ENCODE data around the gene GCNT2.
"Not testable (repeated sequence)": the region's sequence is repeated elsewhere in the genome, so short reads cannot be mapped to it uniquely, and the experiment has no call there.

The GCNT2 gene

DNA sequence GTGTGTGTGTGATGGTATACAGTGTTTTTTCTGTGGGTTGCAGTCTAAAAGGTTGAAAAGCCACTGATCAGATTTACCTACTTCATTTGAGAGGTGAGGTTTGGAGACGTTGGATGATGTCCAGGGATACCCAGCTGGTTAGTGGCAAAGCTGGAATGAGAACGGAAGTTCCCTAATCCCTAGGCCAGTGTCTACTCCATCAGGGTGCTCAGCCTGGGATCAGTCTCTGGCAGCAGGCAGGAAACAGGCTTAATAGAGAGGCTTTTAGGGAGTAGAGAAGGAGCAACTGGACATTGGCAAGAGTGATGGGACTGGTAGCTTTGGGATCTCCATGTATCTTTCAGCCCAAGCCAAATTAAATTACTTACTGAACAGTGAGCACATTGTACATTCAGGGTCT, 92.6 kb downstream of the GCNT2 start:
- DNase-seq: no peak

DNA sequence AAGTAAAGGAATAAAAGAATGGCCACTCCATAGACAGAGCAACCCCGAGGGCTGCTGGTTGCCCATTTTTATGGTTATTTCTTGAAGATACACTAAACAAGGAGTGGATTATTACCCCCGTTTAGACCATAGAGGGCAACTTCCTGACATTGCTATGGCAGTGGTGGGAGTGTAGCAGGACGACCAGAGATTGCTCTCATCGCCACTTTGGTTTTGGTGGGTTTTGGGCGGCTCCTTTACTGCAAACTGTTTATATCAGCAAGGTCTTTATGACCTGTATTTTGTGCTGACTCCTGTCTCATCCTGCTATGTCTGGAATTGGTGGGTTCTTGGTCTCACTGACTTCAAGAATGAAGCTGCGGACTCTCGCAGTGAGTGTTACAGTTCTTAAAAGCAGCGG, 94.5 kb downstream of the GCNT2 start:
- DNase-seq: no peak

DNA sequence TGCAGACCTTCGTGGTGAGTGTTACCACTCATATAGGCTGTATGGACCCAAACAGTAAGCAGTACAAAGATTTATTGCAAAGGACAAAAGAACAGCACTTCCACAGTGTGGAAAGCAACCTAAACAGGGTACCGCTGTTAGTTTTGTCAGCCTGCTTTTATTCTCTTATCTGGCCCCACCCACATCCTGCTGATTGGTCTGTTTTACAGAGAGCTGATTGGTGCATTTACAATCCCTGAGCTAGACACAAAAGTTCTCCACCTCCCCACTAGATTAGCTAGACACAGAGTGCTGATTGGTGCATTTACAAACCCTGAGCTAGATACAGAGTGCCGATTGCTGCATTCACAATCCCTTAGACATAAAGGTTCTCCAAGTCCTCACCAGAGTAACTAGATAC, 95.1 kb downstream of the GCNT2 start:
- not testable (repeated sequence) for DNase-seq

DNA sequence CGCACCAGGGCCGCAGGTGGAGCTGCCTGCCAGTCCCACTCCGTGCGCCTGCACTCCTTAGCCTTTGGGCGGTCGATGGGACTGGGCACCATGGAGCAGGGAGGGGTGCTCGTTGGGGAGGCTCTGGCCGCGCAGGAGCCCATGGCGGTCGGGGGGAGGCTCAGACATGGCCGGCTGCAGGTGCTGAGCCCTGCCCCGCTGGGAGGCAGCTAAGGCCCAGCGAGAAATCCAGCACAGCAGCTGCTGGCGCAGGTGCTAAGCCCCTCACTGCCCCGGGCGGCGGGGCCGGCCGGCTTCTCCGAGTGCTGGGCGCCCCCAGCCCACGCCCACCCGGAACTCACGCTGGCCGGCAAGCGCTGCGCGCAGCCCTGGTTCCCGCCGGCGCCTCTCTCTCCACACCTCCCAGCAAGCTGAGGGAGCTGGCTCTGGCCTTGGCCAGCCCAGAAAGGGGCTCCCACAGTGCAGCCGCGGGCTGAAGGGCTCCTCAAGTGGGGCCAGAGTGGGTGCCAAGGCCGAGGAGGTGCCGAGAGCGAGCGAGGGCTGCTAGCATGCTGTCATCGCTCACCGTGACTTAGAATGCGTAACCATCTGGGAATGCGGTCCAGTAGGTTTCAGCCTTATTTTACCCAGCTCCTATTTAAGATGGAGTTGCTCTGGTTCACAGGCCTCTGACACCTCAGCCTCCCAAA, 96.0 kb downstream of the GCNT2 start:
- no peak for DNase-seq

DNA sequence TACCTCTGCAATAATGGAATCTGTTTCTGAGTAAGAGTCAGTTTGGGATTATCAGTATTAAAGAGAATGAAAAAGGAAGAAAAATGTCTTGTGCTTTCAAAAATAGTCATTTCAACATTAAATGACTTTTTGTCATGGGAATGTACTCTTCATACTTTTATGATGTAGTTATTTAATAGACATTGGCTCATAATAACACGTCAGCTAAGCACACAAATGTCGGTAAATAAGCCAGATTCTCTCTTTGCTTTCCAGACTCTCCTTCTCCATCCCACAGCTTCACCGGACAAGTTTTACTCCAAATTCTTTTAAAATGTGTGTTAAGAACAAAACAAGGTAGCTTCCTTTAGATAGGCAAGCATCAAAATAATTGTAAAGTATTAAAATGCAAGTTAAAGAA, 97.3 kb downstream of the GCNT2 start:
- no peak for DNase-seq

DNA sequence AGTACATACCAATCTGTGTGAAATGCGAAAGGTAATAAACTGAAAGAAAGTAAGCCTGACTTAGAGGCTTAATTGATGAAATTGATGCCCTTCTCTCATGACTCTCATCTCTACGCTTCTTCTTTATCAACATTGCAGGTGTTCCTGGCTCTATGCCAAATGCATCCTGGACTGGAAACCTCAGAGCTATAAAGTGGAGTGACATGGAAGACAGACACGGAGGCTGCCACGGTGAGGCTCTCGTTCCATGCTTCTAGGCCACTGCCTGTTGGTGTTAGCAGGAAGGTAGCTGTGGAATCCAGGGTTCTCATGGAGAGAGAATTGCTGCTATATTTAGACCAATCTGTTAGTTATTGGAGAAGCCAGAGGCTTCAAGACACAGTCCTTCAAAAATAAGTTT, 100.1 kb downstream of the GCNT2 start:
- no peak for DNase-seq

DNA sequence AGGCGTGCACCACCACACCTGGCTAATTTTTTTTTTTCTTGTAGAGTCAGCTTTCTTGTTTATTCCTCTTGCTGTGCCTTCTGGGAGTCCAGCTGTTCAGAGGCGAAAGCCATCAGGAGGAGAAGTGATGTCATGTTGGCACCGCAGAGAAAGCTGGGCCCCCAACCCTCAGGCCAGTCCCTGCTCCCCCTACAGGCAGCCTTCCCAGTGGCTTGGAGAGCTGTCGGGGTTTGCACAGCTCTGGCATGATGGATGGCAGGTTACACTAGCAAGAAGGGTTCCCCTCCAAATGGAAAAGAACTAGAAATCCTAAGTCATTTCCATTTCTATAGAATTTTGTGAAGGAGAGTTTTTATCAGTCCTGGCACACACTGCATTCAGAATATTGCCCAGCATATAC, 100.7 kb downstream of the GCNT2 start:
- no peak for DNase-seq

DNA sequence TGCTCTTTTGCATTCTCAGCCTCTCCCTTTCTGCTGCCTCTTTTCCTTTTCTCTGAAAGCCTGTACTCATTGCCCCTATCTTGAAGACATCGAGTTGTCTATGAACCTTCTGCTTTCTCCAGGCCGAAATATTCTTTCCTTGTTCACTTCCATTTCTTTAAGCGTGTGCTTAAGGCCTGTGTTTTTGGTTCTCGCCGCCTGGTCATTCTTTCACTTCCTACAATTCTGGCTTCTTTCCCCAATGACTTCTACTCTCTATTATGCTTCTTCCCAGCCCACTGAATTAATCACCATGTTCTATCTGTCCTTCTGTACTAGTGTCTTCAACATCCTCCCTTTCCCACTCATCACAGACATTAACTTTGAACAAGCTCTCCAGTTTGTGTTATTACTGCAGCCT, 103.7 kb downstream of the GCNT2 start:
- no peak for DNase-seq

DNA sequence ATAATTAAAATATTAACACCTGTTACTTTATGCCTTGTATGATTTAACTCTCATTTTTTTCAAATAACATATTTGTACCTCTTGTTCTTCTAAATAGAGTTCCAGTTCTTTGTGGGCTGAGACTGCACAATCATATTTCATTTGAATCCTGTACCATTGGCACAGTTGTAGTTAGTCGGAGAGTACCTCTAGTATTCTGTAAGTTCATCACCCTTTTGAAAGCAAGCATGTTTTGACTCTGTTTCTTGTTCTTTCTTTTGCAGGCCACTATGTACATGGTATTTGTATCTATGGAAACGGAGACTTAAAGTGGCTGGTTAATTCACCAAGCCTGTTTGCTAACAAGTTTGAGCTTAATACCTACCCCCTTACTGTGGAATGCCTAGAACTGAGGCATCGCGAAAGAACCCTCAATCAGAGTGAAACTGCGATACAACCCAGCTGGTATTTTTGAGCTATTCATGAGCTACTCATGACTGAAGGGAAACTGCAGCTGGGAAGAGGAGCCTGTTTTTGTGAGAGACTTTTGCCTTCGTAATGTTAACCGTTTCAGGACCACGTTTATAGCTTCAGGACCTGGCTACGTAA, 105.1 kb downstream of the GCNT2 start:
- no peak for DNase-seq

DNA sequence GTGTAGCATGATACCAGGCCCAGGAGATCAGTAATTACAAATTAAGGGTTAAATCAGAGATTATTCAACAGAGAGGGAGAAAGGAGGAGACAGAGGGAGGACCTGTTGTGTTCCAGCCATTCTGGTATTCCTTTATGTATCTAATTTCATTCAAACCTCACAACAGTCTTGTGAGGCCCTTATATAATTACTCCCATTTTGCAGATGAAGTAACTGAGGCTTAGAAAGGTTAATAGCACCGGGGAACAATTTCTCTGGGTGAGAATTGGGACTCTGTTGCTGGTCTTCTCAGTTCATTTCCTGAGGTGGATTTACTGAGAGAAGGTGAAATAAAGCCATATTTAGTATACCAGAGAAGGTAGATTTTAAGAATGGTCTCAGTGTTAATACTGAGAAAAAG, 106.6 kb downstream of the GCNT2 start:
- DNase-seq: no peak

DNA sequence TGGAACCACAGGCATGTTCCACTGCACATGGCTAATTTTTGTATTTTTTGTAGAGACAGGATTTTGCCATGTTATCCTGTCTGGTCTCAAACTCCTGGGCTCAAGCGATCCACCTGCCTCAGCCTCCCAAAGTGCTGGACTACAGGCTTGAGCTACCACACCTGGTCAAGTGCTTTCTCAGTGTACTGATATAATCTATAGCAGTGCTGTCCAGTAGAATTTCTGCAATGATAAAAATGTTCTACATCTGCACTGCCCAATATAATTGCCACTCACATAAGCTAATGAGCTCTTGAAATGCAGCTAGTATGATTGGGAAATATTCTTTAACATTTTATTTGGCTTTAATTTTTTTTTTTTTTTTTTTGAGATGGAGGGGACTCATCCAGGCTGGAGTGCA, 109.0 kb downstream of the GCNT2 start:
- DNase-seq: no peak

DNA sequence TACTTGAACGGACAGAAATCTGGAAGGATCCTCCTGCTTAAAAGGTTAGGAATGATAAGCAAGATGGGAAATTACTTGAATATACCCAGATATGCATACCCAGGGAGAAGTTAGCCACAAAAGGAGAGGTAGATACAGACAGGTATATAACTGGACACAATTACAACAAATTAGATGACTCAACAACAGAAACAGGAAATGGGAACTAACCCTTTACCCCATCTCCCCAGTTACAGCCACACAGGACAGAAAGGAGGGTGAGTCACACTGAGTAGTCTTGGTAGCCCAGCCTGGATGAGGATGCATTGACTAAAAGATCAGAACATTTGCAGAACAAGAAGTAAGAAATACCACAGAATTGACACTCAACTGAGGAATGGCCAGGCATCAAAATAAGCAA, 112.1 kb downstream of the GCNT2 start:
- peak; percentile 1 to 55 for DNase-seq

DNA sequence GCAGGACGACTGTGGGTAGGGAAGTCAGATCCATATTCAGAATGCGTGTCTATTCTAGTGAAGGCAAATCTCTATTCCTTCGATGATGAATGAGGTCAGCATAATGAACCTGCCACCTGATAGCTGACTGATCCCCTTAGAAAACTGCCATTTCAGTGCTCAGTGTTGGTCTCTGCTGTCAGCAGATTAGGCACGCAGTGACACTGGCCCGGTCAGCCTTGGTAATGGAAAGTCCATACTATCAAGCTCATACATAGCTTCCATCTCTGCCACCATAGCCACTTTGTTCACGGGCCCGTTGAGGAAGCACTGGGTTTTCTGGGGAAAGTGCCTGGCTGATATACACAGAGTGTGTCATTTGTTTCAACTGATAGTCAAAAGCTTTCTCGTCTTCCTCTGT, 119.3 kb downstream of the GCNT2 start:
- no peak for DNase-seq

DNA sequence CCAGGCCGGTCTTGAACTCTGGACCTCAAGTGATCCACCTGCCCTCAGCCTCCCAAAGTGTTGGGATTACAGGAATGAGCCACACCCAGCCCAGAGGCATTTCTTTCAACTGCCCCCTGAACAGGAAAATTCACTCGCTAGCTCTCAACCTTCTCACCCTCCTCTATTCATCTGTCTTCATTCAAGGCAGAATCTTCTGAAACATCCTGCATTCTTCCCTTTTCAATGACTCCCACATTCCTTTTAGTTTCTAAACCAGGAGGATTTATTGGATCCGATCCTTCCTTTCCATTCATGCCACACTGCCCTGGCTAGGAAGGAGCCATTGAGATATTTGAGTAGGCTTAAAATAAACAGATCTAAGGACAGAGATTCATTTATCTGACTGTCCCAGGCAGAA, 120.4 kb downstream of the GCNT2 start:
- DNase-seq: no peak

DNA sequence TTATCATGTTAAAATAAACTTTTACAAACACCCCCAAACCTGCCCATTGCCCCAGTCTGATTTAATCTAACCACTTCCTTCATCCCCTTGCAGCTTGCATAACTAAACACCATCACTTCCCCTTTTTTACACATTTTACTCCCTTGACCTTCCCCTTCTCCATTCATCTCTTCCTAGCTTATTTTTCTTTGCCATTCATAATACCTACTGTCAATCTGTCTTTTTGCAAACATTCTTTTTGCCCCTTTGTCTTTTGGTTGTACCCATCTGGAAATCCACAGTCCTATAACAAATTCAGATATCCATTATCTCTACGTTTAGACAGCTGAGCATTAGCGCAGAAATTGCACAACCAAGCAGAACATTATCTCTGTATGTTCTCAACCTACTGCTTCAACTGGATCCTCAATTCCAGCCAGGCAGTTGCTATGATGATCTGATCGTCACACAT, 122.1 kb downstream of the GCNT2 start:
- DNase-seq: no peak

DNA sequence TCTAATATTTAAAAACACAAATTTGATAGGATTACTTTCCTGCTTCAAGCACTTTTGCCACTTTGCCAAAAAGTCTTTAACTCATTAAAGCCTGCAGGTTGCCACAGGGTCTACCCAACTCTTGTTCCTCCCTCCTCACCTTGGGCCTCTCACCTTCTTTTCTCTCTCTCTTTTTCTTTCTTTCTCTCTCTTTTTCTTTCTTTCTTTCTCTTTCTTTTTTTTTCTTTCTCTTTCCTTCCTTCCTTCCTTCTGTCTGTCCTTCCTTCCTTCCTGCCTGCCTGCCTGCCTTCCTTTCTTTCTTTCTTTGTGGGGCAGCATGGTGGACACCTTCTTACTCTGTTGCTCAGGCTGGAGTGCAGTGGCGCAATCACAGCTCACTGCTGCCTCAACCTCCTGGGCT, 123.1 kb downstream of the GCNT2 start:
- DNase-seq: no peak

DNA sequence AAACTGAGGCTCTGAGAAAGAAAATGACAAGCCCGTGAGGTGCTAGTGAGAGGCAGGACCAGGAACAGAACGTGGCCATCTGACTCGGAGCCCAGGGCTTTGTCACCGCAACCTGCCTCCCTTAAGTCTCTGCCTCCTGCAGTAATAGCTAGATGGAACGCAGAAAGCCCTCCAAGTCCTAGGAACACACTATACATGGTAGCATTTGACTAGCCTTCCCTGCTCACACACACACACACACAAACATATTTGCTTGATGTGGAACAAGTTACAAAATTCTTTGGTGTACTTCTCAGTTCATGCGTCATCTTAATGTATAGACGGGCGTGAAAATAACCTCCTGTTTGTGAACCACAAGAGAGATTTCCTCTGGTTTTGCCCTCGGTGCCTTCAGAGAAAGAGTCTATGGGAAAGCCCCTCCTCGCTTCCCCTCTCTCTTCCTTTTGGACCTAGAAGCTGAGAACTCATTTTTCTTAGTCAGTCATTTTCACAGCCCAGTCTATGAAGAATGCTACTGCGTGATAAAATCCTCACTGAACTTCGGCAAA, 134.4 kb downstream of the GCNT2 start:
- peak; percentile 16 to 27 for DNase-seq

DNA sequence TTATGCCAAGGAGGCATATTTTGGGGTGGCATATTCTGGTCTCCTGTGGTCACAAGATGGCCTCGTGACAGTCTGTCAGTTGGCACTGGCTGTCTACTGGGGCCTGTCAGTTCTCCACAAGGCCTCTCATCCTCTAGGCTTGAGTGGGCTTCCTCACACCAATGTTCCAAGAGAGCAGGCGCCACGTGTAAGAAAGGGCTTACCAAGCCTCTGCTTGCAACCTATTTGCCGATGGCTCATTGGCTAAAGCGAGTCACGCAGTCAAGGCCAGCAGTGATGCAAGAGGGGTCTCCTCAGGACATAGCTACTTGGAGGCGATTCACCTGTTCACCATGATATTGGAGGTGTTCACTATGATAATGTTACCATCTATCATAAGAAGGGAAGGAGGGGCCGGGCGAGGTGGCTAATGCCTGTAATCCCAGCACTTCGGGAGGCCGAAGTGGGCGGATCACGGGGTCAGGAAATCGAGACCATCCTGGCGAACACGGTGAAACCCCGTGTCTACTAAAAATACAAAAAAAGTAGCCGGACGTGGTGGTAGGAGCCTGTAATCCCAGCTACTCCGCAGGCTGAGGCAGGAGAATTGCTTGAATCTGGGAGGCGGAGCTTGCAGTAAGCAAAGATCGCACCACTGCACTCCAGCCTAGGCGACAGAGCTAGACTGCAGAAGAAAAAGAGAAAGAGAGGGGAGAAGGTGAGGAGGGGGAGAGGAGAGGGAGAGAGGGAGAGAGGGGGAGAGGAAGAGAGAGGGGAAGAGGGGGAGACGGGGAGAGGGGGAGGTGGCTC, 138.0 kb downstream of the GCNT2 start:
- DNase-seq: no peak

DNA sequence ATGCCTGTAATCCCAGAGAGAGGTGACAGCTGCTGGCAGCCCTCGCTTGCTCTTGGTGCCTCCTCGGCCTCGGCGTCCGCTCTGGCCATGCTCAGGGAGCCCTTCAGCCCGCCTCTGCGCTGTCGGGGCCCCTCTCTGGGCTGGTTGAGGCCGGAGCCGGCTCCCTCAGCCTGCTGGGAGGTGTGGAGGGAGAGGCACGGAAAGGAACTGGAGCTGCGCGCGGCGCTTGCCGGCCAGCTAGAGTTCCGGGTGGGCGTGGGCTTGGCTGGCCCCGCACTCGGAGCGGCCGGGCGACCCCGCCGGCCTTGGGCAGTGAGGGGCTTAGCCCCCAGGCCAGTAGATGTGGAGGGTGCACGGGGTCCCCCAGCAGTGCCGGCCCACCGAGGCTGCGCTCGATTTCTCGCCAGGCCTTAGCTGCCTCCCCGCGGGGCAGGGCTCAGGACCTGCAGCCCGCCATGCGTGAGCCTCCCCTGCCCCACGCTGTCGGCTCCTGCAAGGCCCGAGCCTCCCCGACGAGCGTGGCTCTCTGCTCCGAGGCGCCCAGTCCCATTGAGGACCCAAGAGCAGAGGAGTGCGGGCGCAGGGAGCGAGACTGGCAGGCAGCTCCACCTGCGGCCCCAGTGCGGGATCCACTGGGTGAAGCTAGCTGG, 138.7 kb downstream of the GCNT2 start:
- no peak for DNase-seq

DNA sequence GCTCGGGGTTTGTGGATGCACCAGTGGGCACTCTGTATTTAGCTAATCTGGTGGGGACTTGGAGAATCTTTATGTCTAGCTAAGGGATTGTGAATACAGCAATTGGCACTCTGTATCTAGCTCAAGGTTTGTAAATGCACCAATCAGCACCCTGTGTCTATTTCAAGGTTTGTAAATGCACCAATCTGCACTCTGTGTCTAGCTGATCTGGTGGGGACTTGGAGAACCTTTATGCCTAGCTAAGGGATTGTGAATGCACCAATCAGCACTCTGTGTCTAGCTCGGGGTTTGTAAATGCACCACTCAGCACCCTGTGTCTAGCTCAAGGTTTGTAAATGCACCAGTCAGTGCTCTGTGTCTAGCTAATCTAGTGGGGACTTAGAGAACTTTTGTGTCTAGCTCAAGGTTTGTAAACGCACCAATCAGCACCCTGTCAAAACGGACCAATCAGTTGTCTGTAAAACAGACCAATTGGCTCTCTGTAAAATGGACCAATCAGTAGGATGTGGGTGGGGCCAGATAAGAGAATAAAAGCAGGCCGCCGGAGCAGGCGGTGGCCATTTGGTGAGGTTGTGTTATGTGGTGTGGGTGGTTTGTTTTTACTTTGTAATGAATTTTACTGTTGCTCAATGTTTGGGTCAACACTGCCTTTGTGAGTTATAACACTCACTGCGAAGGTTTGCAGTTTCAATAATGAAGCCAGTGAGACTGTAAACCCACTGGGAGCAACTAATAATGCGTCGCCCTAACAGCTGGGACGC, 139.5 kb downstream of the GCNT2 start:
- not testable (repeated sequence) for DNase-seq

DNA sequence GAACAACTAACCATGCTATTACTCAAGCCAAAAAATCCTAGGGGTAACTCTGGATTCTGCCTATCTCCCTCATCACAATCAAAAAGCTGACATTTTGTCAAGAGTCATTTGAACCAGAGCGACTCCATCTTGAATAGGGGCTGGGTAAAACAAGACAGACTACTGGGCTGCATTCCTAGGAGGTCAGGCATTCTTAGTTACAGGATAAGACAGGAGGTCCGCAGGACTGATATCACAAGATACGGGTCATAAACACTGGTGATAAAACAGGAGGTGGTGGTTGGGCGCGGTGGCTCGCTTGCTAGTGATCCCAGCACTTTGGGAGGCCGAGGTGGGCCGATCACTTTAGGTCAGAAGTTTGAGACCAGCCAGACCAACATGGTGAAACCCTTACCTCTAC, 141.1 kb downstream of the GCNT2 start:
- no peak for DNase-seq

DNA sequence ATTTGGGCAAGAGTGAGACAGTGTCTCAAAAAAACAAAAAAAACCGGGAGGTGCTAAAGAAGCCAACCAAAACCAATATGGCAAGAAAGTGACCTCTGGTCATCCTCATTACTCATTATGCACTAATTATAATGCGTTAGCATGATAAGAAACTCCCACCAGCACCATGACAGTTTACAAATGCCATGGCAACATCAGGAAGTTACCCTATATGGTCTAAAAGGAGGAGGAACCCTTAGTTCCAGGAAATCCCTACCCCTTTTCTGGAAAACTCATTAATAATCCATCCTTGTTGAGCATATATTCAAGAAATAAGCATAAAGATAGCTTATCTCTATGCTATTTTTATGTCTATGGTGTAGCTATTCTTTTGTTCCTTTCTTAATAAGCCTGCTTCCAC, 141.6 kb downstream of the GCNT2 start:
- DNase-seq: no peak

DNA sequence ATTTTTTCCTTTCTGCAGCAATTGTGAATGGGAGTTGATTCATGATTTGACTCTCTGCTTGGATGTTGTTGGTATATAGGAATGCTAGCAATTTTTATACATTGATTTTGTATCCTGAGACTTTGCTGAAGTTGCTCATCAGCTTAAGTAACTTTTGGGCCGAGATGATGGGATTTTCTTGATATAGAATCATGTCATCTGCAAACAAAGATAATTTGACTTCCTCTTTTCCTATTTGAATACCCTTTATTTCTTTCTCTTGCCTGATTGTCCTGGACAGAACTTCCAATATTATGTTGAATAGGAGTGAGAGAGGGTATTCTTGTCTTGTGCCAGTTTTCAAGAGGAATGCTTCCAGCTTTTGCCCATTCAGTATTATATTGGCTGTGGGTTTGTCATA, 144.4 kb downstream of the GCNT2 start:
- DNase-seq: not testable (repeated sequence)
